GM12873 (cell line): ENCODE data around the gene GNL3.

Source experiments
- TF ChIP-seq, protein P1 (sequence below): IDR thresholded peaks from 2 replicates; pipeline ENCODE4 v1.5.1; 2012; ENCODE audit warnings: low read depth, mild to moderate bottlenecking, moderate library complexity, low read length, control low read depth; ENCODE audit not compliant: insufficient read depth; ENCODE audit errors: missing control alignments

Gene GNL3

DNA sequence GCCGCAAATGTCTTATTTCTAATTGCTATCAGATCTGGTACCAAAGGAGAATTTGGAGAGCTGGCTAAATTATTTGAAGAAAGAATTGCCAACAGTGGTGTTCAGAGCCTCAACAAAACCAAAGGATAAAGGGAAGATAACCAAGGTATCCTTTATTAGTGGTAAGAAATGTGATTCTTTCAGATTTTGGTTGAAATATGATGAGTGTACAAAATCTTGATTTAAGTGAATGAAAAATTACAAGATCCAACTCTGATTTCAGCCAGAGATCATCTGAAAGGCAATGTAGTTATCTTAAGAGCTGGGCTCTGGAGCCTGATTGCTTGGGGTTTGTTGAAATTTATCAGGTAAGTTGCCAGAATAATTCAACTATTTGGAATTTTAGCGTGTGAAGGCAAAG, 4.7 kb downstream of the GNL3 start:
- TF ChIP-seq, protein P1, sequence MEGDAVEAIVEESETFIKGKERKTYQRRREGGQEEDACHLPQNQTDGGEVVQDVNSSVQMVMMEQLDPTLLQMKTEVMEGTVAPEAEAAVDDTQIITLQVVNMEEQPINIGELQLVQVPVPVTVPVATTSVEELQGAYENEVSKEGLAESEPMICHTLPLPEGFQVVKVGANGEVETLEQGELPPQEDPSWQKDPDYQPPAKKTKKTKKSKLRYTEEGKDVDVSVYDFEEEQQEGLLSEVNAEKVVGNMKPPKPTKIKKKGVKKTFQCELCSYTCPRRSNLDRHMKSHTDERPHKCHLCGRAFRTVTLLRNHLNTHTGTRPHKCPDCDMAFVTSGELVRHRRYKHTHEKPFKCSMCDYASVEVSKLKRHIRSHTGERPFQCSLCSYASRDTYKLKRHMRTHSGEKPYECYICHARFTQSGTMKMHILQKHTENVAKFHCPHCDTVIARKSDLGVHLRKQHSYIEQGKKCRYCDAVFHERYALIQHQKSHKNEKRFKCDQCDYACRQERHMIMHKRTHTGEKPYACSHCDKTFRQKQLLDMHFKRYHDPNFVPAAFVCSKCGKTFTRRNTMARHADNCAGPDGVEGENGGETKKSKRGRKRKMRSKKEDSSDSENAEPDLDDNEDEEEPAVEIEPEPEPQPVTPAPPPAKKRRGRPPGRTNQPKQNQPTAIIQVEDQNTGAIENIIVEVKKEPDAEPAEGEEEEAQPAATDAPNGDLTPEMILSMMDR: no peak

DNA sequence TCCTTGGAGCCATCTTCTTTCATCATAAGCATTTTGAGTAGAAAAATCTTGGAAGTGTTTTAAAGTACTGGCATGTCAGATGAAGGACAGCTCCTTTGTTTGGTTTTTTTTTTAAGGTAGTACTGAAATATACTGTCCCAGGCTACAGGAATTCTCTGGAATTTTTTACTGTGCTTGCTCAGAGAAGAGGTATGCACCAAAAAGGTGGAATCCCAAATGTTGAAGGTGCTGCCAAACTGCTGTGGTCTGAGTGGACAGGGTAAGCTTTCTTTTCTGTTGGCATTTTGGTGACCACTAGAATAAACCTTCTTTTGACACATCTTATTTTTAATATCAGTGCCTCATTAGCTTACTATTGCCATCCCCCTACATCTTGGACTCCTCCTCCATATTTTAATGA, 7.2 kb downstream of the GNL3 start:
- TF ChIP-seq, protein P1: no peak

DNA sequence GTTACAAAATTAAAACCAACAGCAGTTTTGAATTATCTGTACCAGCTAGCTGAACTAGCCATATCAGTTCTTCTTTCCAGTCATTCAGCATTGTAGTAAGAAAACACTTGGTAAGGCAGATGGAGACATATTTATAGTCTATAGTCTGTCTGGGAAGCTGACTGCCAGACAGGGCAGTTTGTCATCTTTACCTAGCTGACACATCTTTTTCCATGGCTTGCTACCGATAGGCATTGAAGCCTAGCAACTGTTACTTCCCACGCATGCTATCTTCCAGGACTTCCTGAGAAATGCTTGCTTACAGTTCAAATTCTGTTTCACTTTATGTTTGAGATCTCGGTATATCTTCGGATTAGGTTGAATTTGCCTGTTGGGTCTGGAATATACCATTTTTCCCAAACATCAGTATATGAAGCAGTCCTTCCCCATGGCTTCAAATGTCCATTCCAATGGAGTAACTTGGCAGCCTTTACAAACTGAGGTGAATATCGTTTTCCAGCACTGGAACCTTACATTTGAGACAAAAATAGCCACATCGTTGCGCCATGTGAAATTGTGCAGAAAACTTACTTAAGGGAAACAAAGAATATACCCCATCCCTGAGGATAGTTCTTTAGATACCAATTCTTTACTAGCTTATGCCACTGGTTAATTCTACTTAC, 8.8 kb downstream of the GNL3 start:
- TF ChIP-seq, protein P1: no peak

DNA sequence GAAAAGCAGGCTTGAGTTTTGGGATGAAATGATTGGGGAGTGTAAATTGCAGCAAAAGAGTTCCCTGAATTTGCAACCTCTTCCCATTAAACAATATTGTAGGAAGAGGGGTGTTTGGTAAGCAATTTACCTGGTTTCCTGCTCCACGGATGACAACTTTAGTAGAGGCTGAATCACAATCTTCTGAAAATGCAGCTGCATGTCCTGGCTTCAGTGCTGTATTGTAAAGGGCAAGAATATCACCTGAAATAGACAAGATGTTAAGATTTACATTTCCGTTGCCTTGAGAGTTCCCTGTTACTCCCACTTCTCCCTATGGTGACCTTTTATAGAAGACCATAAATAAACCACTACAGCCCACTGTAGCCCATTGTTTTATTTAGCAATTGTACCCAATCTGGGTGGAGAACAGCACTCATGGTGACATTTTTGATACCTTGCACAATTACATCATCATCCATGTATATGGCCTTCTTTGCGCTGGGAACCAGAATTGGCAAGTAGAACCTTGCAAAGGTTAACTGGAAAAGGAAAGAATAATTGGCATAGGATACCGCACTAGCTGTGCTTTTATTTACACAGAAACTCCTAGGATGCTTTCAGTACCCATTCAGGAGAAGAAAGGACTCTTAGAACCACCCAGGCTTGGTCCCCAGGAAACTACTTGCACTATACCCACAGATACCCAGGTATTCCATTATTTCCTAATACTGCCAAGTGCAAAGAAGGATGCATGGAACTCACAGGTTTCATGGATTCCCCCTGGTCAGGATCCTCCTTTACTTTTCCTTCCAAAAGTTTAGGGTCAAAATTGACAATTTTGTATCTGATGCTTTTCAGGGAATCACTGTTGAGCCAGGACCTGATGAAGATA, 10.2 kb downstream of the GNL3 start:
- TF ChIP-seq, protein P1: no peak

DNA sequence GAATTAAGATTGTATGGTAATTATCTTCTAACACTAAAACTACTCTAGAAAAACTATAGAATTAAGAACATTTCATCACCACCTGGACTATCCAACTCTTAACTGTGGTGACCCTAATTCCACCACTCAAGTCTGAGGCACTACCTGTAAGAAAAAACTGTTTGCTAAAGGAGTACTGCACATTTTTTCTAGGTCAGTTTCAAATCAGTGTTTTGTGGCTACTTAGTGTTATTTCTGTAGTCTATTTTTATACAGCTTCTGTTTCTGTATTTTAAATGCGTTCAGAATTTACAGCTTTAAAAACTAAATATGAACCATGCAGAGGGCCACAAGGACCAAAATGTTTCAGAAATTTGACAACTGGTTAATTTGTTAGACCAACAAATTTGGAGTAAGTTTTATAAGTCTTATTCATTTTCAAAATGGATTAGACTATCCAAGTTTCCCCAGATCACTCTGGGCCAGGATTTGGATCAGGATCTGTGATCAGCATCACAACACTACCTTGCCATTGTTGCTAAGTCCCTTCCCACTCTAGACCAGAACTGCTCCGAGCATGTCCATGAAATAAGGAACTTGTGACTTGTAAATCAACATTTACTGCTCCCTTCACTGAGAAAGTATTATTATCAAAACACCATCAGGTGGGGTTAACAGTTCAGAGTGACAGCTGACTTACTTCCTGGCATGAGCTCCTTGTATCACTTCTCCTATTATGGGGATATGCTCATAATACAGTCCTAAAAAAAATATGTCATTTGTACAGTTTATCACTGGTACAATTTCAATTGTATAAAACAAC, 11.2 kb downstream of the GNL3 start:
- TF ChIP-seq, protein P1: no peak

DNA sequence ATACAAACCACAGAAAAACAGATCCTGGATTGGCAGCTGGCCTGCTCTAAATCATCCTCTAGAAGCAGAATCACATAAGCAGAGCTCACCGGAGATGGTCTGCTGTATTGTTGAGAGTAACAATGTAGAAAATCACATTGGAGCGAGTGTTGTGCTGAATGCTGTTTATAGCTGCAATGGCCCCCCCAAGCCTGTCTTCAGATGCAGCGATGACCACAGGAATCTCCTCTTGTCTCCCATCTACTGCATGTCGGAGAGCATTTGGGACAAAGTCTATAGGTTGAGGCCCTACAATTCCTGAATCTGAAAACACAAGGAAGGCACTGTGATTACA, 11.8 kb downstream of the GNL3 start:
- TF ChIP-seq, protein P1: no peak

DNA sequence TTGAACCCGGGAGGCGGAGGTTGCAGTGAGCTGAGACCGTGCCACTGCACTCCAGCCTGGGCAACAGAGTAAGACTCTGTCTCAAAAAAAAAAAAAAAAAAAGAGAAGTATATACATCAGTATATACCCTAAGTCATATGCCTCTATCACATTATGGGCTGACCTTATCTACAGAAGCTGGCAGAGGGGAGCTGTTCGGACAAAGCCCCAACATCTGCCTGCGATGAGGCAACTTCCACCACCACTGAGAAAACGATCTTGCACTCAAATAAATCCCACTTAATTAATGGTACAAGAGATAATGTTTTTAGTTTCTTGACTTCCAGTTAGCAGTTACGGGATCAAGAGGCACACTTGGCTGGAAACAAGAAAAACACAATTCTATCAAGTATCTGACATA, 17.5 kb downstream of the GNL3 start:
- TF ChIP-seq, protein P1: no peak
